CD4-positive, alpha-beta T cell treated with Interleukin-1 beta for 1 hour (primary cell): Measurements from ENCODE around the gene LRRC59.
"Not testable (repeated sequence)": the region's sequence is repeated elsewhere in the genome, so short reads cannot be mapped to it uniquely, and the experiment has no call there.

Experiments
- DNase-seq, 2 donors: peaks; one replicate each; pipeline ENCODE4 v3.0.0-alpha.2; 2020 to 2022

LRRC59 gene

GRCh38 chr17:50345432-50346312 lies 51.7 kb downstream of the LRRC59 start, which contains the start of gene XYLT2:
Gene XYLT2, plus strand, starts transcription at chr17:50346126. Its CDS starts 15 bp downstream, at chr17:50346141.
- DNase-seq, result peak; percentile 92 to 93

DNA sequence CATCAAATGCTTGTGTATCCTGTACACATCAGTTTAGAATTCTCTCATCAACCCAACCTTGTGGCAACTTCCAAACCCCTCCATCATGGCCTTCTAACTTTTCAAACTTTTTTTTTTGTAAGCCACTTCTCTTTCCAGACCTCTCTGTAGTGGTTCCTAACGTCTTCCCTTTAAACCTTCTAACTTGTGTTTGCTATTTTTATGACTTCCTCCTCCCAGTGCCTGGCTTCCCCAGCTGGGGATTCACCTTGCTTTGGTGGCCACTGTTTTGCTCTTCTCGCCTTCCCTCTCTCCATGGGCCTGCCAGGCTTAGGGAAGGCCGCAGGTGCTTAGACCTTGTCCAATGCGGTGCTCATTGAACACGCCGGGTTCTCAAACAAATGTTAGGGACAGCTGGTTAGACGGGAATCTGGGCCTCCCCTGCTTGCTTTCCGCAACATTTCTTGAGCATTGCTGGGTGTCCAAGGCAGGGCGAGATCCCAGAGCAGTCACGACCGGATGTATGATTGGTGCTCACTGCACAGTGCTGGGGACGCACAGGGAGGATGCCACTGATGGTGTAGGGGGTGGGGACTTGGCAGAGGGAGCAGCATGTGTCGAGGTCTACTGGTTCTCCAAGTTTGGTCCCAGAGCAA lies 52.5 kb downstream of the LRRC59 start:
- no peak for DNase-seq

DNA sequence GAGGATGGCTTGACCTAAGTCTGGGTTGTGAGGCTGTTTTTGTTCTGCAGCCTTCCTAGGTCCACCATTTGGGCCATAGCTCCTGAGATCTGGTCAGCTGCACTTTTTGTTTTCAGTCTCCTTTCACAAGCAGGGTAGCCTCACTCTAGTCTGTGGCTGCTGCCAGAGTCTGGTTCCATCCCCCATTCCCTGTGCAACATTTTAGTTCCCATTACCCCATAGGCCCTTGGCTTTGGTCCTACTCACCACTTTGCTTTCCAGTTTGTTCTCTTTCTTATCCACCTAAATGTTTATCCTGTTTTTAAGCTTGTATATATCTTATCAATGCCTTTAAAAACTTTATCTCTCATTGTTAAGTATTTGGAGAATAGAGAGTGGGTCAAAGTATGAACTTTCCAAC lies 57.9 kb downstream of the LRRC59 start:
- no peak for DNase-seq

DNA sequence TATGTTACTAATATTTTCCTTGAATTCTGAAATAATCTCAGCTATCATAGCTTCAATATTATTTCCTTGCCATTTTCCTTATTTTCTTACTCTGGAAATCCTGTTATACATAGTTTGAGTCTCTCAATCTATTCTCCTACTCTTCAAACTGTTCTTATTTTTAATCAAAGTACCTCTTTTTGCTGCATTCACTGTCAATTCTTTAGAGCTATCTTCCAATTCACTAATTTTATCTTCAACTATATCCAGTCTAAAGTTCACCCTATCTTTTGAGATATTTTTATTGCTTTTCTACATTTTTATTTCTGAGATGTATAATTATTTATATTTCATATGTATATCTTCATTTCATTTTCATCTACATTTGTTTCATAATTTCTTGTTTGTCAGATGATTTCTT lies 58.7 kb downstream of the LRRC59 start:
- no peak for DNase-seq

- no peak for DNase-seq
Measured at GRCh38 chr17:50337956-50338355, 59.4 kb downstream of the LRRC59 start.

DNA sequence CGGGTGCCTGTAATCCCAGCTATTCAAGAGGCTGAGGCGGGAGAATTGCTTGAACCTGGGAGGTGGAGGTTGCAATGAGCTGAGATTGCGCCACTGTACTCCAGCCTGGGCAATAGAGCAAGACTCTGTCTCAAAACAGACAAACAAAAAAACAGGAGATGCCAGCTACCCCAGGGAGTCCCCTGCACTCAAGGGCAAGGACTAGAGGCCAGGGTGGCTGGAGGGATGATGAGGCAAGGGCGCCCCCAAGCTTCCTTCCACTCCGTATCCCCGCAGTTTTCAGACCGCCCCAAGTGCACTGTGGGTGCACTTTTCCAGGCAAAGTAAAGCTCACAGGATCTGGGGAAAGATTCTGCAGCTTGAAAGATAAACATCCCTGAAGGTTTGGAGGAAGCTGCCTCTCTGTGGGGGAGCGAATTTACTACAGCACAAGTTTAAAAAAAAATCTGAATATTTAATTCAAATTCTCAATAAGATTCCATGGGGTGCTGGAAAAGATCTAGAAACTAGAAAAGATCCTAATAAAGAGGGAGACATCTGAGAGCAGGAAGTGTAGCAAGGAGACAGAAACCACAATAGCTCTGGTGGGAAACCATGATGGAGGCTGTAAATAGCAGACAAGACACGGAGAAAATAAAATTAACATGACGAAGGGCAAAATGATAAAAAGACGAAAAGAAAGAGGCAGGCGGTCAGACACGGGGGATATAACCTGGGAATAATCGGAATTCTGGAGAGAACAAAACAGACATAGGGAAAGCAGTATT lies 63.8 kb downstream of the LRRC59 start:
- not testable (repeated sequence) for DNase-seq

DNA sequence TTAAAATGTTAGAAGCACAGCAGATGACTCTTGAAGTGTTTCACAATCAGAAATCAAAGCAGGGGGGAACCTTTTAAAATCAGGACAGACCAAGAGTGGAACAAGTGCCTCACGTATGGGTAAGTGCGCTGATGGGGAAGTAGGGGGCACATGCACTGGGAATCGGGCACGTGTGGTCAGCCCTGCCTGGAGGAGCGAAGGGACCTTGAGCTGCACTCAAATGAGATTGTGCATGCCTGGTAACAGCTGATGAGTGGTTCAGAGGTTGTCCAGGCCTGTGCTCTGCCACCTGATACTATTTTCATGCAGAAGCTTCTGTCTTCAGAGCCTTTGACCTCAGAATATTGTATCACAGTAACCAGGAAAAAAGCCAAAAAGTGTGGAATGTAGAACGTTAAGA lies 65.1 kb downstream of the LRRC59 start:
- DNase-seq, result no peak
